Spleen (tissue), 7 donors: Measurements from ENCODE around the gene PAXX.
A peak's percentile ranks its signal among the peaks of the same experiment; 100 is the strongest.

Experiments
- POLR2A ChIP-seq, 3 donors: fragments of 450-650 bp; IDR thresholded peaks; one replicate each; pipeline ENCODE4 v1.5.1; 2017; ENCODE audit warnings: antibody characterized with exemption in 3 of 3, mild to moderate bottlenecking in 1 of 3
- POLR2AphosphoS5 ChIP-seq, 3 donors: sonication (generic); formaldehyde crosslinking; IDR thresholded peaks; one replicate each; pipeline ENCODE4 v1.5.1; 2017; ENCODE audit warnings: antibody characterized with exemption in 3 of 3
- TF ChIP-seq, protein P1 (sequence below), 11 experiments: fragments of 200-600 bp in 7 of 11; fragments of 450-650 bp in 4 of 11; sonication (generic) in 4 of 11; IDR thresholded peaks in 8 of 11; conservative IDR thresholded peaks in 3 of 11; 1 replicate in 7 of 11; 2 replicates in 4 of 11; pipeline versions ENCODE4 v1.4.0 to v1.8.0; 2016 to 2021; ENCODE audit warnings: antibody characterized with exemption in 11 of 11, inconsistent platforms in 4 of 11, mild to moderate bottlenecking in 1 of 11
- donor health status: DM: no; HTN: no; CAD: no; lungs with moderate emphysema.
- donor health status: DM: no; HTN: no; CAD: no.
- donor health status: DM: no; HTN: no; CAD: no.

DNA sequence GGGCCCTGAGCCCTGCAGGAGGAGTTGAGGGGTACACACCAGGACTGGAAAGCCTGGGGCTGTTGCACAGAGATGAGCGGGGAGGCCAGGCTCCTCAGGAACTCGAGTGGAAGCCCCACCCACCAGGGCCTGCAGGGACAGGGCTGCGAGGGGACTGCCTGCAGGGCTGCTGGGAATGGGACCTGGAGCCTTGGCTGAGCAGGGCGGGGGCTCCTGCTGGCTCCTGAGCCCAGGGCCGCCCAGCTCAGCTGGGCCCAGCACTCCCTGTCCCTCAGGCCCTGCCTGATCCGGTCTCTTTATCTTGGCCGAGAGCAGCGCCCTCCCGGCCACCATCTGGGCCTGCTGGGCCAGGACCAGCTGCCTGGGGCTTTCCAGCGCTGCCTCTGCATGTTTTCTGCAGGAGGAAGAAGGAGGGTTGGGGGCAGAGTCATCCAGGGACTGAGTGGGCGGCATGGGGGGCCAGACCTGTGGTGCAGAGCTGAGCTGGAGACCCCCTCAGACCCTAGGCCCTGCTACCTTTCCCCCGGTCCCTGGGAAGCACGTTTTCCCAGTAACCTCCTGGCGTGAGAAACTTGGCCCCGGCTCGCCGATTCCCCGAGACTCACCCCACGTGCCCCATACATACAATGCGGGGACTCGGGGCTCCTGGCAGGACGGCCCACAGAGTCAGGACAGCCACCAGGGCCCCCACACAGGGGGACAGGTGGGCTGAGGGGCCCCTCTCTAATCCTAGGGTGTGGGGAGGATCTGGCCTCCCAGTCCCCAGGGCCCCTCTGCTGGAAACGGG, 30.8 kb upstream of the PAXX start:
- TF ChIP-seq, protein P1, sequence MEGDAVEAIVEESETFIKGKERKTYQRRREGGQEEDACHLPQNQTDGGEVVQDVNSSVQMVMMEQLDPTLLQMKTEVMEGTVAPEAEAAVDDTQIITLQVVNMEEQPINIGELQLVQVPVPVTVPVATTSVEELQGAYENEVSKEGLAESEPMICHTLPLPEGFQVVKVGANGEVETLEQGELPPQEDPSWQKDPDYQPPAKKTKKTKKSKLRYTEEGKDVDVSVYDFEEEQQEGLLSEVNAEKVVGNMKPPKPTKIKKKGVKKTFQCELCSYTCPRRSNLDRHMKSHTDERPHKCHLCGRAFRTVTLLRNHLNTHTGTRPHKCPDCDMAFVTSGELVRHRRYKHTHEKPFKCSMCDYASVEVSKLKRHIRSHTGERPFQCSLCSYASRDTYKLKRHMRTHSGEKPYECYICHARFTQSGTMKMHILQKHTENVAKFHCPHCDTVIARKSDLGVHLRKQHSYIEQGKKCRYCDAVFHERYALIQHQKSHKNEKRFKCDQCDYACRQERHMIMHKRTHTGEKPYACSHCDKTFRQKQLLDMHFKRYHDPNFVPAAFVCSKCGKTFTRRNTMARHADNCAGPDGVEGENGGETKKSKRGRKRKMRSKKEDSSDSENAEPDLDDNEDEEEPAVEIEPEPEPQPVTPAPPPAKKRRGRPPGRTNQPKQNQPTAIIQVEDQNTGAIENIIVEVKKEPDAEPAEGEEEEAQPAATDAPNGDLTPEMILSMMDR (IDR thresholded peaks at IDR 0.05 in 8 of 11, conservative IDR thresholded peaks at IDR 0.05 in 3 of 11), result no peak
- TF ChIP-seq POLR2A (IDR thresholded peaks at IDR 0.05) (no peak), POLR2AphosphoS5 (IDR thresholded peaks at IDR 0.05) (peak in 2 of 3 donors; percentile 54 to 62)
